Mononuclear cell (primary cell): ENCODE measurements around the gene NPHP1. TPM values are rescaled to one million over a fixed set of nuclear protein-coding genes. Genes with fewer than 3 reads are reported as not detected.
"Not testable (repeated sequence)": the region's sequence is repeated elsewhere in the genome, so short reads cannot be mapped to it uniquely, and the experiment has no call there.

Source experiments
- H3K27me3 ChIP-seq: 2 replicates; pipeline ENCODE4 v1.6.0; 2011; ENCODE audit warnings: low read length, control low read depth; ENCODE audit not compliant: insufficient read depth
- H3K4me1 ChIP-seq: 2 replicates; pipeline ENCODE4 v1.5.1; 2011; ENCODE audit warnings: mild to moderate bottlenecking, low read length, control low read depth; ENCODE audit not compliant: insufficient read depth
- H3K4me3 ChIP-seq: 2 replicates; pipeline ENCODE4 v1.5.1; 2011; ENCODE audit warnings: mild to moderate bottlenecking, low read length, moderate library complexity
- H3K9me3 ChIP-seq: 2 replicates; pipeline ENCODE4 v1.5.1; 2011; ENCODE audit warnings: low read depth, mild to moderate bottlenecking, control low read depth, low read length
- total RNA-seq: library from RNA; depleted of rRNA; stranded (reverse); fragments of >200 nt; gene quantifications from one replicate; pipeline ENCODE4 v1.2.3, GENCODE V29; 2012

Gene NPHP1
- total RNA-seq, 1 donor = 0.52 TPM

DNA sequence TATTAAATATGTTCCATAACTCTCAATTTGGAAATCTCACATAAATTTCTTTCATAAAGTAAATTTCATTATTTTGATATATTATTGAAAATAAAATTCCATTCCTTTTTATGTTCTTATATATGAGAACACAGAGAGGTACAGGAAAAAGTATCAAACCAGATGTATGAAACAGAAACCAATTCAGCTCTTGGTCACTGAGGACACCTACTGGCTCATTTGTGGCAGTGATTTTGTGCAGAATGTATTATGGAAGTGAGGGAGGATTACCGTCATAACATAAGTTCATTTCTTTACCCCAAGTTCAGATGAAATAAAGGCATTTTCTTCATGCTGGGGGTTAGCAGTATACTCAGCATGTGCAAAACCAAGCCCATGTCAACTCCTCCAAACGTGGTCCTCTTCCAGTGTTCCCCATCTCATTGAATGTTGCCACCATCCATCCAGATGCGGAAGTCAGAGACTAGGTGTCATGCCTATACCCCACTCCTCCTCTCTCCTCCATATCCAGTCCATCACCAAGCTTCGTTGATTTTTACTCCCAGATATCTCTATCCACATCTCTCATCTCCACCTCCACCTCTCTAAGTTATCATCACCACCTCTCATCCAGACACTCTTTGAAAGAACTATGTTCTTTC lies 47.5 kb downstream of the NPHP1 start:
- no peaks in the 10 kb centered on the region for H3K9me3 ChIP-seq
- H3K4me1 ChIP-seq = no peaks in the 10 kb centered on the region
- no peak overlapping the region for H3K4me3 ChIP-seq
- H3K27me3 ChIP-seq = no peaks in the 10 kb centered on the region

DNA sequence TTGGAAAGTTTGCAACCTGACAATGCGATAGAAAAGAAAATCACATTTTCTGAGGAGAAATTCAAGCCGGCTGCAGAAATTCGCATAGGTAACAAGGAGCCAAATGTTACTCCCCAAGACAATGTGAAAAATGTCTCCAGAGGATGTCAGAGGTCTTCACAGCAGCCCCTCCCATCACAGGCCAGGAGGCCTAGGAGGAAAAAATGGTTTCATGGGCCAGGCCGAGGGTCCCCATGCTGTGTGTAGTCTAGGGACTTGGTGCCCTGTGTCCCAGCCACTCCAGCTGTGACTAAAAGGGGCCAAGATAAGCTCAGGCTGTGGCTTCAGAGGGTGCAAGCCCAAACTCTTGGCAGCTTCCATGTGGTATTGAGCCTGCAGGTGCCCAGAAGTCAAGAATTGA lies 50.0 kb downstream of the NPHP1 start:
- H3K4me1 ChIP-seq, H3K4me3 ChIP-seq: not testable (repeated sequence)

DNA sequence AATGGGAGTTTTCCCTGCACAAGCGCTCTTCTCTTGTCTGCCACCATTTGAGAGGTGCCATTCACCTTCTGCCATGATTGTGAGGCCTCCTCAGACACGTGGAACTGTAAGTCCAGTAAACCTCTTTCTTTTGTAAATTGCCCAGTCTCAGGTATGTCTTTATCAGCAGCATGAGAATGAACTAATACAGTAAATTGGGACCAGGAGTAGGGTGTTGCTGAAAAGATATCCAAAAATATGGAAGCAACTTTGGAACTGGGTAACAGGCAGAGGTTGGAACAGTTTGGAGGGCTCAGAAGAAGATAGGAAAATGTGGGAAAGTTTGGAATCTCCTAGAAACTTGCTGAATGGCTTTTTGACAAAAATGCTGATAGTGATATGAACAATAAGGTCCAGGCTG lies 50.6 kb downstream of the NPHP1 start:
- not testable (repeated sequence) for H3K27me3 ChIP-seq, H3K4me1 ChIP-seq, H3K9me3 ChIP-seq, H3K4me3 ChIP-seq

More for the DNA sequence above, 50.0 kb downstream of the NPHP1 start:
- H3K27me3 ChIP-seq, H3K9me3 ChIP-seq: not testable (repeated sequence)

GRCh38 chr2:110153416-110153815 lies 51.4 kb downstream of the NPHP1 start:
- no peaks in the 10 kb centered on the region for H3K27me3 ChIP-seq
- H3K9me3 ChIP-seq = no peaks in the 10 kb centered on the region
- H3K4me3 ChIP-seq = no peak overlapping the region
- no peaks in the 10 kb centered on the region for H3K4me1 ChIP-seq

- no peak overlapping the region for H3K4me3 ChIP-seq
- H3K27me3 ChIP-seq = no peaks in the 10 kb centered on the region
- no peaks in the 10 kb centered on the region for H3K9me3 ChIP-seq
- no peaks in the 10 kb centered on the region for H3K4me1 ChIP-seq
These were observed 51.9 kb downstream of the NPHP1 start for GRCh38 chr2:110152943-110153342.

DNA sequence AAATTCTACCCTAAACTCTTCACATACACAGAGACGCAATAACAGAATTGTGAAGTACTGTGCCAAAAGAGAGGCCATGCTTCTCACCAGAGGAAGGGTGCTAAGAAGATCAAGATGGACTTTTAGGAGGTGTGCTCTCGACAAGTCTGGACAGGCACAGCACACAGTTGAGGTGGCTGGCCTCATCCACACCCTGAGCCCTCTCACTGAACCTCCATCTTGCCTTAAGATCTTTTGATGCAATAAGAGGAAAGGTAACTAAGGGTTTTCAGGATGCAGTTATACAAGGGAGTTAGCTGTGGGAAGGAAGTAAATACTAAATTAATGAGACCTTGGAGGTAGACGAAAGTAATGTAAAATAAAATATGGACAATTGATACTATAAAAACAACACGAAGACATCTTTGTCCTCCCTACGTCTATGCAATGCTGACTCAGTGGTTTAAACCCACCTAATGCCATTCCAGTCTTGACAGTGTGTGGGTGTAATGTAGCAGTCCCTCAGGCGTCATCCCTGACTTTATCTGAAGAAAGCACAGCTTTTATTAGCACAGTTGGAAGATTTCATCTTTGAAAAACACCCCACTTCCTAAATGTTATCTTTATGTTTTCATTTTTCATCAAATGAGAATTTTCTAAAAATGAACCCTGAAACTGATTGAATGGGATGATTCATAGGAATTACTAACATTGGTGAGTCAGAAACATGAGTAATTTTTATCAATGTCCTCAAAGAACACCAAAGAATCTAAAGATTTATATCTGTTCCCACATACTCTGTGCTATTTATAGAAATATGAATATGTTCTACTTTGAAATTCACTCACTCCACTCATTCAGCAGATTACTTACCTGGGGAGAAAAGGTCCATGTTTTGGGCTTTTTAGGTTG lies 55.2 kb downstream of the NPHP1 start:
- no peaks in the 10 kb centered on the region for H3K27me3 ChIP-seq
- H3K9me3 ChIP-seq = no peaks in the 10 kb centered on the region
- H3K4me3 ChIP-seq = no peak overlapping the region
- H3K4me1 ChIP-seq = no peaks in the 10 kb centered on the region

DNA sequence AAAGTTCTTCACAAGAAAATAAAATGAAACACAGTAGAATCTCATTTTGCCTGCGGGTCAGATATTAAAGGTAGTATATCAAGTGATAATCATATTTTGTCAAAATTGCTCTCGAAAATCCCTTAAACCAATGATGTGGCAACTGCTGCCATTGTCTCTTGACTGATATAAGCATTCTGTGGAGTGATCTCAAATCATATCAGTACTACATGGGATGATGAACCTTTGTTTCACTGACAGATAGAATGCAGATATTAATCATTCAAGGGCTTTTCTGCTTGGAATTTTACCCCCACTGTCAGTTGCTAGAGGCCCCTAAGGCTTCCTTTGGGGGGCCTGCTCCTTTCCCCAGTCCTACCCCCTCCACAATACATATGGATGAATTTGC lies 57.9 kb downstream of the NPHP1 start:
- H3K4me1 ChIP-seq = no peaks in the 10 kb centered on the region
- H3K27me3 ChIP-seq = no peaks in the 10 kb centered on the region
- H3K9me3 ChIP-seq = no peaks in the 10 kb centered on the region
- H3K4me3 ChIP-seq = no peak overlapping the region

GRCh38 chr2:110146183-110146944 lies 58.4 kb downstream of the NPHP1 start:
- Histone ChIP-seq H3K27me3 (no peaks in the 10 kb centered on the region), H3K4me3 (no peak overlapping the region), H3K4me1 (no peaks in the 10 kb centered on the region), H3K9me3 (no peaks in the 10 kb centered on the region)

DNA sequence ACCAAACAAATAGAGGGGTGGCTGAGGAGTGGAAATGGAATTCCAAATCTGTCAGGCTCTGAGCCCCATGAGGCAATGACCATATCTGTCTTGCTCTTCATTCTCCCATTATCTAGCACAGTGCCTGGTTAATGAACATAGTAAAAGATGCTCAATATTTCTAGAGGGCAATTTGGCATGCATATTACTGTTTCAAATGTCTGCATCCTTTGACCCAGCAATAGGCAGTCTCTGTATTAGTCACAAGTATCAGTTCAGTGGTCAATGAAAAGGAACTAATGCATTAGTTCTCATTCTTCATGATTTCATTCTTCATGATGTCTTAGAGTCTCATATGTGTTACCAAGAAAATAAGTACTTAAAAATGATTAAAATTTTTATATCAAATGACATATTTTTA lies 60.8 kb downstream of the NPHP1 start:
- no peaks in the 10 kb centered on the region for H3K27me3 ChIP-seq
- H3K4me3 ChIP-seq = no peak overlapping the region
- no peaks in the 10 kb centered on the region for H3K4me1 ChIP-seq
- no peaks in the 10 kb centered on the region for H3K9me3 ChIP-seq

DNA sequence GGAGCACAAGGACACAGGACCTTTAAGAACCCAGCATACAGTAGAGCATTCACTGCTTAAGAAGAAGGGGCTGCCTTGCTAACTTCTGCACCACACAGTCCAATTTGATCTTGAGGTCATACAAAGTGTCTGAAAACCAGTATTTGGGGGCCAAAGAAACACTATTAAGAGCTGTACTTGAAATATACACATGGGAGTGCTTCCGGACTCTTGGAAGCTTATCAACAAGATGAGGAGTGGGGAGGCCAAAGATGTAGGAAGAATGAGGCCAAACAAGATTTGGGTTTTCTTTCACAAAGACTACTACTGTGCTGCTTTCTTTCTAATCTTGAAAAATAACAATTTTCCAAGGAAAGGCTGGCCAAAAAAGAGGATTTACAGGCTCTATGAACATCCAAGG lies 64.4 kb downstream of the NPHP1 start:
- no peaks in the 10 kb centered on the region for H3K4me1 ChIP-seq

GRCh38 chr2:110134025-110134424 lies 70.8 kb downstream of the NPHP1 start:
- Histone ChIP-seq H3K4me3 (no peak overlapping the region), H3K27me3 (no peaks in the 10 kb centered on the region), H3K4me1 (no peaks in the 10 kb centered on the region), H3K9me3 (peaks cover 11% of the 10 kb centered on the region)

More for the DNA sequence above, 64.4 kb downstream of the NPHP1 start:
- Histone ChIP-seq H3K4me3 (no peak overlapping the region), H3K9me3 (no peaks in the 10 kb centered on the region), H3K27me3 (no peaks in the 10 kb centered on the region)

- Histone ChIP-seq H3K9me3 (peaks cover 11% of the 10 kb centered on the region), H3K4me1 (no peaks in the 10 kb centered on the region), H3K4me3 (no peak overlapping the region), H3K27me3 (no peaks in the 10 kb centered on the region)
These were observed 73.6 kb downstream of the NPHP1 start for GRCh38 chr2:110131166-110131565.

DNA sequence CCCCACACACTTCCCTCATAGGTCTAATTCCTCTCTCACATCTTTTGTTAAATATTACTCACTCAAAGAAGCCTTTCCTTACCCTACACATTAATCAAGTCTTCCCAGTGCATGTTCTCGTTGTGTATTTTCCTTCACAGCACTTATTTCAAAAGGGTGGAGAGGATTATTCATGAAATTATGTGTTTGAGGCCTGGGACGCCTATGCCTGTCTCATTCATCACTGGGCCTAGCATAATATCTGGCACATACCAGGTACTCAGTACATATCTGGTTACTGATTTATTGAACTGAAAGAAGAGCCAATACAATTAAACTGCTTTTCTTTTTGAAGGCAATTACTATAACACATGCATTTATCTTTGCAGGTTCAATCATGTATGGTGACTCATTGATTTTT lies 74.1 kb downstream of the NPHP1 start:
- peaks cover 11% of the 10 kb centered on the region for H3K9me3 ChIP-seq

DNA sequence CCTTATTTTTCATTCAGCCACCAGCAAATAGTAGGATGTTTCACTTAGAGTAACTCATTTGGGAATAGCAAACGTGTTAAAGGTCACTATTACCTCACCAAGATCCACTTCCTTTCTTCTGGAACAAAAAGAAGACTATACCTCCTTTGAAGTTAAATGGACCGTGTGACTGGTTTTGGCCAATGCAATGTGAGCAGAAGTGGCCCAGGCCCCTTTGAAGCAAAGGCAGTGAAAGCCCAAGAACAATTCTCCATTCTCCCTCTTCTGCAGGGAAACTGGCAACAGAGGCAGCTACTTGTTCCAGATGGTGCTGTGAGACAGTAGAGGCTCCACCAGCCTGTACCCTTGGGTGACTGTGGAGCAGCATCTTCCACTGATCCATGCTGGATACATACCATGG lies 77.9 kb downstream of the NPHP1 start:
- Histone ChIP-seq H3K9me3 (no peaks in the 10 kb centered on the region), H3K27me3 (no peaks in the 10 kb centered on the region), H3K4me1 (no peaks in the 10 kb centered on the region), H3K4me3 (no peak overlapping the region)

More for the DNA sequence above, 74.1 kb downstream of the NPHP1 start:
- no peaks in the 10 kb centered on the region for H3K4me1 ChIP-seq
- no peak overlapping the region for H3K4me3 ChIP-seq
- H3K27me3 ChIP-seq = no peaks in the 10 kb centered on the region

DNA sequence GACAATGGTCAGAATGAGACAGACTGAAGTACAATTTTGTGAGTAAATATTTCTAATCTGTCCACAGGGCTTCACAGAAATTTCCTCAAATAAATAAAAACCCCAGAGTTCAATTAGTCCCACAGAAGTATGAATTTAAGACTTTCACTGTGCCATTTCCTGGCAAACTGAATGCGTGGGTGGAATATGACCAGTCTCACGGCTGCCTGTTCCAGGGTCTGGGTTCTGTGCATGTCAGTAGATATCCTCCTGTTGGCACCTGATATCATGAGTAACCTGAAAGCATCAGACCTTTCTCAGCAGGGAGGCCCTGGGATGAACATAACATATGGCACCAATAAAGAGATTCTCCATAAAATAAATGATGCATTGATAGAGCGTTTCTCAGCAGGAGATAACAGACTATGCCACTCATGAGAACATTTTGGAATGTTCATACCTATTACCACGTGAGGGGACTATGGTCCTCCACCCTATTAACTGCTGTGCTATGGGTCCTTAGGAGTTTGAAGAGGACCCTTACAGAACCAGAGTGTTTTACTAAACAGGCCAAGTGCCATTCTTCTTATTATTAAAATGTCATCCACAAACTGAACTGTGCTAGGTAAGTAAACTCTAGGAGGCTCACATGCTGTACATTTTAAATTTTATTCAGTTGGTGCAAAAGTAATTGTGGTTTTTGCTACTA lies 78.6 kb downstream of the NPHP1 start:
- H3K4me1 ChIP-seq = no peaks in the 10 kb centered on the region
- no peaks in the 10 kb centered on the region for H3K9me3 ChIP-seq
- H3K4me3 ChIP-seq = no peak overlapping the region
- no peaks in the 10 kb centered on the region for H3K27me3 ChIP-seq
